T-helper 2 cell (primary cell): Measurements from ENCODE around the gene CEMIP2.
A peak's percentile ranks its signal among the peaks of the same experiment; 100 is the strongest.
"Not testable (repeated sequence)": the region's sequence is repeated elsewhere in the genome, so short reads cannot be mapped to it uniquely, and the experiment has no call there.

ENCODE experiments used
- DNase-seq, 5 experiments: peaks; one replicate each; pipeline versions ENCODE4 v3.0.0 to v3.0.0-alpha.2; 2012 to 2022

Gene CEMIP2

GRCh38 chr9:71675857-71676165 is 92.5 kb downstream of the CEMIP2 start:
- no peak for DNase-seq

- DNase-seq = no peak
These were observed 93.0 kb downstream of the CEMIP2 start for GRCh38 chr9:71675105-71675856.

DNA sequence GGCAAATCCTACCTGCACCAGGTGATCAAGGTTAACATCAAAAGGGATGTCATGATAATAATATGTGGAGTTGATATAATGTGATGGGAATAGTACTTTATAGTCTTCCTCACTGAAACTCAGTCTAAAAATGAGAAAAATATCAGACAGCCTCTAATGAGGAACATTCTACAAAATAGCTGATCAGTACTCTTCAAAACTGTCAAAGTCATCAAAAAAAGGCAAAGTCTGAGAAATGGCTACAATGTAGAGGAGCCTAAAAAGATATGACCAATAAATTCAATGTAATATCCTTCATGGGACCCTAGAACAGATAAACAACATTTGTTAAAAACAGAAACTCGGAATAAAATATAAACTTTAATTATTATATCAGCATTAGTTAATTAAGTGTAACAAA is 95.7 kb downstream of the CEMIP2 start:
- DNase-seq = no peak

DNA sequence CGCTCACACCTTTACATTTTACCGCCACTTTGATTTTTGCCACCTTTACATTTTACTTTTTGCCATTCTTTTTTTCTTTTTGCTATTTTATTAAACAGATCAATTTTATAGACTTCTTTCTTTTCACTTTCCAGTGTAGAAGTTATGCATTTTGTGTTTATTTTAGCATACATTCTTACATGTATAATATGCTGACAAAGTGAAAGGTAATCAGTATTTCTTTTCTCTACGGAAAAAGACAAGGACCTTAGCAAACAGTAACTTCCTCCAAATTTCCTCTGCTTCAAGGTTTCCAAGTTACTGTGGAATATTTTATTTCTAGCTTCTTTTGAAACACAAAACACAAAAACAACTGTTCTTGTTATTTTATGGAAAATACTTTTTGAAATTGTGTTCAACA is 97.0 kb downstream of the CEMIP2 start:
- DNase-seq = no peak

- DNase-seq = no peak
These were observed 98.2 kb downstream of the CEMIP2 start for GRCh38 chr9:71670121-71670520.

- DNase-seq = no peak
These were observed 98.9 kb downstream of the CEMIP2 start for GRCh38 chr9:71669284-71669995.

- DNase-seq = no peak
These were observed 99.6 kb downstream of the CEMIP2 start for GRCh38 chr9:71668717-71669116.

- no peak for DNase-seq
These were observed 103.1 kb downstream of the CEMIP2 start for GRCh38 chr9:71665247-71665646.

GRCh38 chr9:71664566-71664965 is 103.7 kb downstream of the CEMIP2 start:
- peak in 1 of 5 experiments; percentile 6 for DNase-seq

- DNase-seq = no peak
These were observed 104.3 kb downstream of the CEMIP2 start for GRCh38 chr9:71663931-71664459.

GRCh38 chr9:71663216-71663615 is 105.1 kb downstream of the CEMIP2 start:
- no peak for DNase-seq

- DNase-seq = no peak
These were observed 106.2 kb downstream of the CEMIP2 start for GRCh38 chr9:71662082-71662481.

GRCh38 chr9:71657276-71657675 is 111.0 kb downstream of the CEMIP2 start:
- DNase-seq = not testable (repeated sequence)

GRCh38 chr9:71656496-71656895 is 111.8 kb downstream of the CEMIP2 start:
- no peak for DNase-seq

DNA sequence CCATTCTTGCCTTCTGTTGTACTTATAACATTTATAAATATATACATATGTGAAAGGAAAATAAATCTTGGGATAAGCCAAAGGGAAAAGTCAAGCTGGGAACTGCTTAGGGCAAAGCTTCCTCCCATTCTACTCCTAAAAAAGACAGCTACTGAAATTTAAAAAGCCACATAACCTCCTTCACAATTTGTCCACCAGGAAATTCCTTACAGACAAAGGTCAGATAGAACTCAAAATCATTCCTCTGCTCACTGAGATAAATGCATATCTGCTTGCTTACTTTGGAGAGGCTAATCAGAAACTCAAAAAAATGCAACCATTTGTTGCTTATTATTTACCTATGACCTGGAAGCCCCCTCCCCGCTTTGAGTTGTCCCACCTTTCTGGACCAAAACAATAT is 112.5 kb downstream of the CEMIP2 start:
- no peak for DNase-seq

DNA sequence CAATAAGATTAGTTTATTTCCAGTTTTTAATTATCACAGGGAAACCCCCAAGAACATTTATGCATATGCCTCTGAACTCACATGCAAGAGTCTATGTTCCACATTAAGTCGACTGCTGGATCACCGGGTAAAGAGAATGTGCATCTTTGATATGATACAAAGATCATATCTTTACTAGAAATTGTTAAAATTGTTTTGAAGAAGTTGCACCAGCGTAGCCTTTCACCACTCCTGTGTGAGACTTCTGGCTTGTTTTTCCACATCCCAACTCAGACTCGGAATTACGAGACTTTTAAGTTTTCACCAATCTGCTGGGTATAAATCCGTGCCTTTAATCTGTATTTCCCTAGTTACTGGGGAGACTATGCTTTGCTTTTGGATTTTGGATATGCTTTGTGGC is 113.2 kb downstream of the CEMIP2 start:
- DNase-seq = no peak

DNA sequence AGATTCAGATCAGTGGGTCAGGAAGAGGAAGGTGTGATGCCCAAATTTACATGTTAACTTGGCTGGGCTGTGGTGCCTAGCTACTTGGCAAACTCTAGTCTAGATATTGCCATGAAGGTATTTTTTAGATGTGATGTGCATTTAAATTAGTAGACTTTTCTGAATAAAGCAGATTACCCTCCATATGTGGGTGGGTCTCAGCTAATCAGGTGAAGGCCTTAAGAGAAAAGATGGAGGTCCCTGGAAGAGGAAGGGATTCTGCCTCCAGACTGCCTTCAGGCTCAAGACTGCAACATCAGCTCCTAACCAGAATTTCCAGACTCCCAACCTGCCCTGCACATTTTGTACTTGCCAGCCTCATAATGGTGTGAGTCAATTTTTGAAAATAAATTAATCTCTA is 115.8 kb downstream of the CEMIP2 start:
- no peak for DNase-seq

DNA sequence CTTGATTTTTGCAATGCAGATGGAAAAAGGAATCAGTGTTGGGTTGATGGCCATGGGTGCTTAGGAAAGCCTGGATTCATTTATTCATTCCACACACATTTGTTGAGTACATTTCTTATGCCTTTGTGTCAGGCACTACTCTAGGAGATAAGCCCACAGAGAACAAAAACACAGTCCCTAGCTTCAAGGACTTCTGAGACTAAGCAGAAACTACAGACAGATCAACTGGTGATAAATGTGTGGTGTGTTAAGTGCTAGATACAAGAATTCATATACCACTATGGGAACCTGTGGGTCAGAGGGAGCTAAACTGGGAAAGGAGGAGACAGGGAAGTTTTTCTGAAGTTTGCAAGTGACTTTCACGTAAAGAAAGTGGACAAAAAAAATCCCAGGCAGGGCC is 119.9 kb downstream of the CEMIP2 start:
- no peak for DNase-seq

DNA sequence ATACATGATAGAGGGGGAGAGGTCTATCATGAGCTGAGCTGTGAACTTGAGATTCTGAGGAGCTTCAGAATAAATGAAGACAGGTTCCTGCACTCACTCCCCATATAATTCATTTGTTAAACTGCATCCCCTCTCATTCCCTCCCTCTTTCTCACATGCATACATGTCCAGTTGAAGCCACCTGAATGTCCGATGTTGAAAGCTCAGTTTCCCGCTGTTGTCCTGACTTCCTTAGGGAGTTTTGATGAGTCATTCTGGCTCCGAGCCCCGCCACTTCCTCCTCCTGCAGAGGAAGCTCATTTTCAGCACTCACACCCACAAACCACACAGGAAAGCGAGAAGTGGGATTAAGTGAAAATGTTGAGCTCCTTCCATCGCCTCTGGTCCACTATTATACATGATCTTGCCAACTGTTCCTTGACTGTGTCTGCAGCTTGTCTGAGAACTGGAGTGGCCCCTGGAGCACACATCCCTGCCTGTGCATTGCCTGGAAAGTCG is 121.2 kb downstream of the CEMIP2 start:
- DNase-seq = peak in 2 of 5 experiments; percentile 24 to 38

DNA sequence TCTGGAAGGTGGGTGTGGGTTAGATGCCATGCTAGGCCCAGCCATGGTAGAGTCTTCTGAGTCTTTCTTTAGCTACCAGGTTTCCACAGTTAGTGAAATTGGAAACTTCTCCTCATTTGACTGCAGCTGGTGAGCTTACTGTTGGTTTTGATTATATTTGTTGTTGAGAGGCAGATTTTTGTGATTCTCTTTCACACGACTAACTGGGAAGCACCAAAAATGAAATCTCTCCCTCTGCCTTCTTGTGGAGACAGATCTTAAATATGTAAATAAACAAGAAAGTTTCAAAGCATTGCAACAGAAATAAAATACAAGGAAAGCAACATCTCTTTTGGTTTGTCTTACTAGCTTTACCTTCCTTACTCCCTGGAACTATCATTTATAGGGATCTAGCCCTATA is 122.2 kb downstream of the CEMIP2 start:
- no peak for DNase-seq

DNA sequence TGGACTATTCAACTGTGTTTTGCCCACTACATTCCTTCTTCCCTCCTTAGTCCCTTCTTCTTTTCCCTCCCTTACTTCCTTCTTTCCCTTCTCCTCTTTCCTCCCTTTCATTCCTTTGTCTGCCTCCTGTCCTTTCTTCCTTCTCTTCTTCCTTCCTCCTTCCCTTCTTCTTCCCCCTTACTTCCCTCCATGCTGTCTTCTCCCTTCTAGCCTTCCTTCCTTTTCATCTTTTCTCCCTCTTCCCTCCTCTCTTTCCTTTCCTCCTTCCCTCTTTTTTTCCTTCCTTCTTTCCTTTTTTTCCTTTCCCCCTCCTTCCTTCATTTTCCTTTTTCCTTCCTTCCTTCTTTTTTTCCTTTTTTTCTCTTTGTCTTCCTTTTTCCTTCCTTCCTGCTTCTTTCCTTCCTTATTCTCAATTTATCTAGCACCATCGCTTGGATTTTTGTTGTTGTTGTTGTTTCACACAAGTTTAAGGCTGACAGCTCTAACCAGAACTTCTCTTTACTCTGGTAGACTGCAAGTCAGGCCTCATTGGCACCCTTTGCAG is 123.4 kb downstream of the CEMIP2 start:
- no peak for DNase-seq

- DNase-seq = no peak
These were observed 125.0 kb downstream of the CEMIP2 start for GRCh38 chr9:71643330-71643729.

DNA sequence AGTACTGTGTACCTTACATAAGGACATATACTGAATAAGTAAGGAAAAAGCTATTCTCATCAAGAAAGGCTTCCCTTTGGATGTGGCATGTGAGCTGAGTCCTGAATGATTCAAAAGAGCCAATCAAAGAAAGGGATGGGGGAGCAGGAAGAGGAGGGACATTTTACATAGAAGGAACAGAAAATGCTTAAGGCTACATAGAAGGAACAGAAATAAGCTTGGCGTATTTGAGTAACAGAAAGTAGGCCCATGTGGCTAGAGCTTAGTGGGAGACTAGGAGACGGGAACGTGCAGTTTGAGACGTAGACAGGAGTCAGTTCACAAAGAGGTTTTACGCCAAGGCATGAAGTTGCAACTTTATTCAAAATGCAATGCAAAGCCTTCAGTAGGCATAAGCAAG is 126.3 kb downstream of the CEMIP2 start:
- DNase-seq = no peak

DNA sequence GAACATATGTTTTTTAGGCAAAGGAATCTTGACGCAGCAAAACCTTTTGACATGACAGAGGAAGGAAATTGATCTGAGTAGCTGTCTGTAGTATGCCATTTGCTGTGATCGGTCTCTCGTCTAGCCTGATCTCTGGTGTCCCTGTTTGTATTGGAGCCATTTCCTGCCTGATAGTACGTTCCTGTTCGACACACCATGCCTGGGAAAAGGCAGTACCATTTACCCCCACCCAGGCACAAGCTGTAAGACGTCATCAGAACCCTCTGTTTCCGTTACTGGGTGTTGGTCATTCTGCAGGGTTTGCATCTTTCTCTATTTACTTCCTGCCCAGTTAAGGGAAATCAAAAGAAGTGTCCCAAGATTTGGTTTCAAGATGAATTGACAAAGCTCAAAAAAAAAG is 129.7 kb downstream of the CEMIP2 start:
- peak in 2 of 5 experiments; percentile 13 to 63 for DNase-seq
